HG02885 (cell line): ENCODE results near the gene MYEOV.

ENCODE experiments used
- ATAC-seq: cut with Tn5 transposase; IDR thresholded peaks from one replicate; pipeline ENCODE4 v1.9.1; 2021; ENCODE audit warnings: mild to moderate bottlenecking; ENCODE audit not compliant: unreplicated experiment, poor library complexity

MYEOV gene

DNA sequence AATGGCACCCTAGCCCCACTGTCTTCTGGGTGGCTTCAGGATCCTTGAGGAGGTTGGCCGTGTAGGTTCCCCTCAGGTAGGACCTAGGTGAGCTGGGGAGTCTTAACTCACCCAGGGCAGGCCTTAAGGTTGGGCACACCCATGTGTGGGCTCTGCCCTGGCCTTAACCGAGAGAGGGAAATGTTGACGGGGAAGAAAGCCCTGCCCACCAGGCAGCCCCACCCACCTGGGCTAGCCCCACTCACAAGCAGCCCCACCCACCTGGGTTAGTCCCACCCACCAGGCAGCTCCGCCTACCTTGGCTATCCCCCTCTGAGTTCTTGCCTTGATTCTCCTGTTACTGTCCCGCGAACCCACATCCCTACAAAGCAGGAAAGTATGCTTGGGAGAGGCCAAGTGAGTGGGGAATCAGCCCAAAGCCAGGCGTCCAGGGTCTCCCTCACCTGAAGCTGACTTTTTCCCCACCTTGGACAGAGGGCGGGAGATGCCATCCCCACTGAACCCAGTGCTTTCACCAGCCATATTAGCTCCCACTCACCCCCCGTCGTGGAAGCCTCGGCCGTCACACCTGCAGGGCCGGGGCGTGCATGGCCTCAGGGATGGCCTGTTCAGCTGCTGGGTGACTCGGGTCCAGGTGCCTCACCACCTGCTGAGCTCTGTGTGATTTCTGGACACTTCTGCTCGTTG, at the start of gene MYEOV:
MYEOV (plus strand) TSS at position 337 of the 687 bp plus-strand sequence. CDS start 1,200 bp downstream, outside the sequence.
- no peak for ATAC-seq

DNA sequence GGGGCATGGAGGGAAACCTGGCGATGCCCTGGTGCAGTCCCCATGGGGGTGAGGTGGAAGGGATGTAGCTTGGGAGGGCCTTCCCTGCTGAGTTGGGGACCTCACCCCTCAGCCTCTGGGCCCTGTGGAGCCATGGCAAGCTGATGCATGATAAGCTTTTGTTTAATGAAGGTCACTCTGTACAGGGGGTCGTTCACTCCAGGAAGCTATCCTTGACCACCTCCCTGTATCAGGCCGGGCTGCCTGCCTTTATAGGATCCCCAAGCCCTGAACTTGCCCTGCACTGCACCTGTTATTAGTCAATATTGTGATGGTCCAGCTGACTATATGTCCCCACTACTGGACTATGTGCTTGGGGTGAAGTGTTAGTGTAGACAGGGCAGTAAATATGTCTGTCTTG, 49.7 kb upstream of the MYEOV start:
- ATAC-seq, result no peak

DNA sequence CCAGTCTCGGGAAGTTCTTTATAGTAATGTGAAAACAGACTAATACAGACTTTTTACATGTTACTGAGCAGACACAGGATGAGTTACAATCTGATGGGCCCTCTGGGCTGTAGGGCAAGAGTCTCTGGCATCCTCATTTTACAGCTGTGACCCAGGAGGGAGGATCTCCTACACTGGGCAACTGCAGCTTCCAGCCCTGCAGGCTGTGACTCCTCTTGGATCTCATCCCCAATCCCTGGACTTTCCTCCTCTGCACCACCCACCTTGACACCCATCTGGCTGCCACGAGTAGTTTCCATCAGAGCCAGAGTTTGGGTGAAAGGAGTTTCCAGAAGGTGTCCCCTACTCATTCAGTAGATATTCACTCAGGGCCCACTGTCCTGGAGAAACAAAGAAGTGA, 48.9 kb upstream of the MYEOV start:
- no peak for ATAC-seq

DNA sequence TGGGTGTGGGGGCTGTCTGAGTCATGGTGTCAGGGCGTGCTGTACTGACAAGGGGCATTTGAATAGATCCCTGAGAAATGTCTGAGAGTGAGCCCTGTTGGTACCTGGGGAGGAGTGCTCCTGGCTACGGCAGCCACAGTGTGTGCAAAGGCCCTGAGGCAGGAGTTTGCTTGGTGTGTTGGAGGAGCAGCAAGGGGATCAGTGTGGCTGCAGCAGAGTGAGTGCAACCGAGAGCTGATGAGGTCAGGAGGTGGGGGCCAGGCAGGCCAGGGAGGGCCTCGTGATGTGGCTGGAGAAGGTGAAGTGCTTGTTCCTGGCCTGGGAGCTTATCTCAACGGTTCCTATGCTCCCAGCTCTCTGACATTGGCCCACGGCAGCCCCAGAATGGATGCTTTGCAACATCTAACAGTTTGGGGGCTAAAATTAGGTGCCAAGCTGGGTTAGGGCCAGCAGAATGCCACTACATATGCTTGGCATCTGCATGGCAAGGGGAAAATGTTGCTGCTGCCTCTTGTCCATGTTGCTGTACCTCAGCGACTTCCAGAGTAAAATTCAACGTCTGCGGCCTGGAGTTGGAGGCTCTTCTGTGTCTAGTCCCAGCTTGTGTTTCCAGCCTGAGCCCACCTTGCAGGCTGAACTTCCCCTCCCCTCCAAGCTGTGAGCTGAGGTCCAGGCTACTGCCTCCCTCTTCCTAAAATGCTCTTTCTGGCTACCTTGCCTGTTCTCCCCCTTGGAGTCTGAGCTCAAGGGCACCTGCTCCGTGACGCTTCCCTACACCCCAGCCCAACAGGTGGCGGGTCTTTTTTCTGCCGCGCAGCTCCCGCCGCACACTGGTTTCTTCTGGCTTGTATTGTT, 48.2 kb upstream of the MYEOV start:
- no peak for ATAC-seq

DNA sequence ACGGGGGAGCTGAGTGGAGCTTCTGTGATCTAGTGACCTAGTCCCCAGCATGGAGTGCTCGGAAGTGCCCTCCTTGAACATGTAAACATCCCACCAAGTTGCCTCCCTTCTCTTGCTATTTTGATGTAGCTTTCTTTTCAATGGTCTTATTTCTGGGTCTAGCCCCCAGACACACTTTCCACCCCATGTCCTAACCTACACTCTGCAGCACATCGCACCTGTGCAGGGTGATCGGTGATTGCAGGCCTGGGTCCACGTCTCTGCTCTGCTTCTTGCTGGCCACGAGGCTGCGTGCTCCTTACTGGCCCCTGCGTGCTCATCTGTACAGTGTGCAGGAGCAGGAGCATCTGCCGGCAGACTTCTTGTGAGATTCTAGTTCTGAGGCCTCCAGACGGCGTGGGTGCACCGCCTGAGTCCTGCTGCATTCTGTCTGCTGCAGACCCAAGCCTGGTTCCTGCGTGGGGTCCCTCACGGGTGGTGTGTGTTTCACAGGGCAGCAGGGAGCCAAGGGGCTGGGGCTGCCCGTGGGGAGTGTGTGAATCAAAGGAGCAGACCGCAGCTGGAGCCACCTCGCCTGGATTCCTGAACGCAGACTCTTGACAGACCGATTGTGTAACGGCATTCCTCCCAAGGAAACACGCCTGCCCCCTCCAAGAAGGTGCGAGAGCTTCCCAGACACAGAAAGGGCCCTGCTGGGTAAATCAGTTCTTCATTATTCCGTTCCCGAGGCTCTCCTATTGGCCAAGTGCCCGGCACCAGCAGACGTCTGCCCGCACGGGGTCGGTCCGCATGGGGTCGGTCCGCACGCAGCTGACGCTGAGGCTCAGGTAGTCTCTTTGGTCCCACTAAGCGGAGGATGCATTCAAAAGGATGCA, 44.4 kb upstream of the MYEOV start:
- ATAC-seq, result no peak

DNA sequence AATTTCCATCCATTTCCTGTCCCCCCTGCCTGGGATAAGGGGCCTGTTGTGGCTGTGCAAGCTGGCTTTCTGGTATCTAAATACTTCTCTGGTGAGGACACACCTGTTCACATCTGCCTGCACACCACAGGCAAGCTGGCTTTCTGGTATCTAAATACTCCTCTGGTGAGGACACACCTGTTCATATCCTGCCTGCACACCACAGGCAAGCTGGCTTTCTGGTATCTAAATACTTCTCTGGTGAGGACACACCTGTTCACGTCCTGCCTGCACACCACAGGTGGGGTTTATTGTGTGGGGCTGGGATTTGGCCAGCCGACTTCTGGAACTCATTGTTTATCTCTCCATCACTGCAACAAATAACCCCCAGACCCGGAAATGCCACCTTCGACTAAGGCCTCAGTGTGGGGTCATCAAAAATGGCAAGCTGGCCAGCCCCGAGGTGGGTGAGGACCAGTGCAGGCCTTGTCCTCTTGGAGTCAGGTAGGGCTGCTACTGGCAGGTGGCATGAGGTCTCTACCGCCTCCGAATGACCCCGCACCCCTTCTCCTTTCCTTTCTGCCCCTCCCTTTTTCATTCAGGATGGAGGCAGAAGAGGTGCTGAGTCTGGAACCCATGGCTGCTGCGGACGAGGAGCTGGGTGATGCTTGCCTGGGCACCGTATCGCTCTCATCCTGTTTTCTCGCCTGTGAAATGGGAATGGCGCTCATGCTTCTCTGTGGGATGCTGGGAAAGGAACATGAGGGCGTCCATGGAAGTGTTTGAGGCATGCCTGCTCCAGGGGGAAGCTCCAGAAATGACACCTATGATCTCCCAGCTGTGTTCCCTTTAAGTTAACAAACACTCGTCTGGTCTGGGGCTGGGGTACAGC, 43.5 kb upstream of the MYEOV start:
- no peak for ATAC-seq

DNA sequence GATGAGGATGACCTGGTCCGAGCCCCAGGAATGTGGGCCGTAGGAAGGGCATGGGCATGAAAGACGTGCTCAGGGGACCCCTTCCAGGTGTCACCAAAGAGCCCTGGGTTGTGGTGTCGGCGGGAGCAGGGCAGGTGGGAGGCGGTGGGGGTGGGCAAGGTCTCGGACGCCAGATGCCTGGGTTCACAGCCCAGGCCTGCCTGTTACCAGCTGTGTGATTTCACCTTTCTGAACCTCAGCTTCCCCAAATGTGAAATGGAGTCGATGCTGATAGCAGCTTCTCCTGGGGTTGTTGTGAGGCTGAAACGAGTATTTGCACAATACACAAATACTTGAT, 42.9 kb upstream of the MYEOV start:
- ATAC-seq, result no peak

DNA sequence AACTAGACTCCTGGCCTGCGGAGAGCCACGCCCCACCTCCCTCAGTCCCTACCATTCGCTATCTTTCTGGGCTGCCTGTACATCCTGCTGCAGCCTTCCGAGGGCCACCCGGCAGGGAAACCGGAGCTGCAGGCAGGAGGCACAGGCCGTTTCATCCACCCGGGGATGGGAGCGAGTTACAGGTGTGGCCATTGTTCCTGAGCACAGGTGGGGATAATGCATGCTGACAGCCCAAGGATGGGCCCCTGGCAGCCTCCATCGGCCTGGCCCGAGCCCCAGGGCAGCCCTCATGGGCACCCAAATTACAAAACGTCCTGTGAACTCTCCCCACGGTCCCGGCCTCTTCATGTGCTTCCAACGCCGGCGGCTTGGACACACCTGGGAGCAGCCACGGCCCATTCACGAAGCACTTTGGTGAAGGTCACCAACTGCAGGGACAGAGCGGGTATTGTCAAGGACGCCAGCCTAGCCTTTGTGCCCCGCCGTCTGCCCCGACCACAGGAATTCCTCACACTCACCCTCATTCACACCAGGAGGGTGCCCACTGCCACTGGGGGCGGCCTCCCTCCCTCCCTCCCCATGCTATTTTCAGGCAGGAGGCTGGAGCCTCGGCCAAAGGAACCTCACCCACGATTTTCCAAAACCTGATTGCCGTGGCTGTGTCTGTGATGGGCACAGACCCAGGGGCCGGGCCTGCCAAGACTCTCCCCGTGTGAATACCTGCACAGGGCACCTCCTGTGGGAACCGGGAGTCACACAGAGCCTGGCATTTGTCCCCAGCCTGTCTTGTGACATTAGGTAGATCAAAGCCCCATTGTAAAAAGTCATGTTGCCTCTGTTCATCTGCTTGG, 42.1 kb upstream of the MYEOV start:
- no peak for ATAC-seq

DNA sequence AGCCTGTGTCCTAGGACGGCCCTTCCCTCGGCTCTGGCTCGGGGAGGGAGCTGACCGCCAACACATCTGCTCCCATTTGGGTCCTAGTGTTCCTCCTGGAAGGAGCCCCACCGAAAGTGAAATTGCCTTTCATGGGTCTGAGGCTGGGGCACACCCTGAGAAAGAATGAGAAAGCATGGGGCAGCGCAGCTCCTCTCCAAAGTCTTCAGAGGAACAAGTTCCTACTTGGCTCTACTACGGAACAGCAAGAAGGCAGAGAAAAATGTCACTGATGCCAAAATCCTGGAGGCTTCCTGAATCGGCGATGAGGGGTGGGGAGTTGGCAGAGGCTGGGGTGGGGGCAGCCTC, 41.5 kb upstream of the MYEOV start:
- no peak for ATAC-seq

DNA sequence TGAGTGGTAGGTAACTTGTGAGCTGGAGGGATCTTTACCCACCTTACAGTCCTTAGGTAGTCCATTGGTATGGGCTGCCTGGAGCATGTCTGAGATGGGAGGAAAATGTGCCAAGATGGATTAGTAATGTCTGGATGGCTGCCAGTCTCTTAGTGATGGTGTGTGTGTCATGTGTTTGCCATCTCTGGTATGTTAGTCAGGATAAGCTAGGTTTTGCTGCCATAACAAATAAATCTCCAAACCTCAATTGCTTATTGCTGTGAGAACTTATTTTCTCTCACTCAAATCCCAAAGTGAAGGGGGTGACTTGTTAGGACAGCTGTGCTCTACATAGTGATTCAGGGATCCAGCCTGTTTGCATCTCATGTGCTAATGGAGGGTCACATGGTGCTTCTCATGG, 40.9 kb upstream of the MYEOV start:
- no peak for ATAC-seq

DNA sequence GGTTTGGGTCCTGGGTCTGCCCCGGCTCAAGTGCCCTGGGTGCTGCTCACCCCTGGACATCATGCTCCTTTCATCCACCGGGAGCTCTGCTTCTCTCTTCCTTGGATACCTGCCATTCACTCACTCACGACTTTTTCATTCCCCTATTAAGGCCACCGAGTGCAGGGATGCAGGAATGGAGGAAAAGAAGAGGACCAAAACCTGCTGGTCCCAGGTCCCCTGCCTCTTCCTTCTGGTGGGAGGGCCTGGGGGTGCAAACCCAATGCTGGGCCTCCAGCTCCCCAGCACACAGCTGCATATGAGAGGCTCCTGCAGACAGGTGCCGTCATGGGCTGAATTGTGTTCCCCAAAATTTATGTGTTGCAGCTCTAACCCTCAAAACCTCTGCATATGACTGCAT, 36.8 kb upstream of the MYEOV start:
- no peak for ATAC-seq

DNA sequence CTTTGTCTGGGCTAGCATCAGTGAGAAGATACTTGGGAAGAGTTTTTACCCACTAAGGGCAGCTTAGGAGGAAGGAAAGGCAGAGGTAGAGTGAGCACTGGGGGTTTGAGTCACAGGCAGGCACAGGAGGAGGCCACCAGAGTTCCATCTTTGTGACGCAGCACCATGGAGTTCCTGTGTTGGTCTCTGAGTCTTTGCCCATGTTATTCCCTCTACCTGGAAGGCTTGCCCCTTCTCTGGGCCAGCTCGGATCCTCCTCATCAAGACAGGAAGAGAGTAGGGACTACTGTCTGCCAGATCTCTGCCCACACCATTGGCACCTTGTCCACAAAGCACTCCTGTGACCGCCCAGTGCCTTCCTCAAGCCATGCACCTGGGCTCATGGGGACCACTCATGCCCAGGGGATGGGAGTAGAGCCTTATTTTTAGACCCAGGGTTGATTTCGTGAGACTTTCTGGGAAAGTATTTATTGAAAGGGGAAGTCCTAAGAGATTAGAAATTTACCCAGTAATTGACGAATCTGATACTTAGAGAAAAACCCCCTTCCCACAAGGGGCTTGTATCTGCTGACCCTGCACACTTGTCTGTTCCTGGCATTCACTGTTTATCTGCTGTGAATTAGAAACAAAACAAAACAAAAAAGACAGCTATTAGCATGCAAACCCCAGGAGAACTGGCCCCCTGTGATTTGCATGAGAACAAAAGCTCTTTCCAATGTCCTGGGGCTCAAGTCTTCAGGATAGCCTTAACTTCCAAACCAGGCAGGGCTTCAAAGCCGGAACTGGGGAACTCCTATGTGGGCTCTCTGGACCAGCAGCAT, 35.9 kb upstream of the MYEOV start:
- no peak for ATAC-seq

DNA sequence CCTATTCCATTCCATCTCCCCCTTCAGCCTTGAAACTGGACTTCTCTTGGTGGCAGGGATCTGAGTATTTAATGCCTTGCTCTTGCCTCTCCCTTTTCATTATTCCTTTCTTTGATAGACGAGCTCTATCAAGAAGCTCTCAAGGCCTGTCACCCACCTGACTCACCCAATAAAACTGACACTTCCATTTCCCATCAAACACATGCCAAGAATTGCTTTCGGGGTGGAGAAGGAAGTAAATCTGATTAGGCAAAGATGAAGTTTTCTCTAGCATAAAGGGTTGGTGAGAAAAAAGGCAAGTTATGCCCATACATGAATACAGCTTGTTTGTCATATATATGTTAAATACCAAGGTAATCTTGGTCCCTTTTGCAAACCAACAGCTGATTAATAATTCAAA, 34.9 kb upstream of the MYEOV start:
- no peak for ATAC-seq

DNA sequence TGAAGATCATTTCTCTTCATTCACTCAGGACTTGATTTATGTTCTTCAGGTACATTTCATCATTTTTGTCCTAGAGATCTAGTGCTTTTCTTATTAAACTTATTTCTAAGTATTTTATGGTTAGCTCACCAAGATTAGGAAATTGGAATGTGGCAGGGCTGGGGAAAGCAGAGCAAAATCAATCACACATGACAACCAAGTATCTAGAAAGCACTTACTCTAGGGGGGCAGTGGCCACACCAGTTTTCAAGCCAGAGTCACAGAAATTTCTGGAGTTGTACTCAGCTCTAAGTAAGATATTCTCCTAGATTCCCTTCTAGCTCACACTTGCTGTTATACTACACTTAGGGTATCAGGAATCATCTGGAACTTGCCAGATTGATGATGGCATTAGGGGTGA, 33.3 kb upstream of the MYEOV start:
- ATAC-seq, result no peak

DNA sequence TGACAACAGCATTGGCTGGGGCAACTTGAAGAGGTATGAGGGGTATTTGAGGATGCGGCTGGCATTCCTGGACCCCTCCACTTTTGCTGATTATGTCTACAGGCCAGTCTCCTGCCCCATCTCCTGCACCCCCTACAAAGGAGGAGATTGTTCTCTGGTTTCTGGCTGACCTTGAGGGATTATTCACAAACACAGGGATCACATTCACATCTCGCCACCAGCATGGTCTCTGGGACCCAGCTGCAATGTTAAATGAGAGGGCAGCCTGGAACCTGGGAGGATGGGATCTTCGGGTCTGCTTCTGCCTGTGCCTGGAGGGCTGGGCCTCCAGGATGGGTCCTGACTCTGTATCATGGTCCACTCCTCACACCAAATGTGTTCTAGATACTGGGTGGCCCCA, 32.8 kb upstream of the MYEOV start:
- ATAC-seq, result no peak

DNA sequence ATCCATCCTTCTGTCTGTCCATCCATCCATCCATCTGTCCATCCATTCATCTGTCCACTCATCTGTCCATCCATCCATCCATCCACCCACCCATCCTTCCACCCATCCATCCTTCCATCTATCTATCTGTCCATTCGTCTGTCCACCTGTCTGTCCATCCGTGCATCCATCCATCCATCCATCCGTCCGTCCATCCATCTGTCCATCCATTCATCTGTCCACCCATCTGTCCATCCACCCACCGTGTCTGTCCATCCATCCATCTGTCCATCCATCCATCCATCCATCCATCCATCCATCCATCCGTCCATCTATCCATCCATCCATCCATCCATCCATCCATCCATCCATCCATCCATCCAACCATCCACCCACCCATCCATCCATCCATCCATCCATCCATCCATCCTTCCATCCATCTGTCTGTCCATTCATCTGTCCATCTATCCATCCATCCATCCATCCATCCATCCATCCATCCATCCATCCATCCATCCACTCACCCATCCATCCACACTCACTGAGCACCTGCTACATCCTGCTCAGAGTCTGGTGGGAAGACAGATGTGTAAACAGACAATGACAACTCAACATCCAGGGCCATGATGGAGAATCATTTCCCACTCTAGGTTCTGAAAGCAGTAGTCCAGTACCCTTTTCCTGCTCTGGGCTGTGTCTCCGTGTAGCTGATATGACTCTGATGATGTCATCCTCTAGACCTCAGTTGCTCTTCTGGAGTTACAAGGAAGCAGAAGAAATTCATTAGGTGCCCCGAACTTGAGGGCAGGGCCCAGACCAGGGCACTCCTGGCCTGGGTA, 30.8 kb upstream of the MYEOV start:
- ATAC-seq, result no peak

DNA sequence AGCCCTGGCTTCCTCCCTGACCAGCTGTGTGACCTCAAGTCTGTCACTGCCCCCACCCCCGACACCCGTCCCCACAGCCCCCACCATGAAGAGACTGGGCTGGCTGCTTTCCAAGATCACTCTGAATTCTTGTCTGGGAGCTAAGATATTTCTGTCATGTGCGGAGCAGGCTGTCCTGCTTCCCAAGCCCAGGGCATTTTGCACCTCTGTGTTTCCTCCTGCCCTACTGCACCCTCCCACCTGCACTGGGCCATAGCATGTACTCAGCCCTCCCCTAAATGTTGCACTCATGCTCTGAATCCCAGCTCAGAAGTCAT, 30.3 kb upstream of the MYEOV start:
- no peak for ATAC-seq

DNA sequence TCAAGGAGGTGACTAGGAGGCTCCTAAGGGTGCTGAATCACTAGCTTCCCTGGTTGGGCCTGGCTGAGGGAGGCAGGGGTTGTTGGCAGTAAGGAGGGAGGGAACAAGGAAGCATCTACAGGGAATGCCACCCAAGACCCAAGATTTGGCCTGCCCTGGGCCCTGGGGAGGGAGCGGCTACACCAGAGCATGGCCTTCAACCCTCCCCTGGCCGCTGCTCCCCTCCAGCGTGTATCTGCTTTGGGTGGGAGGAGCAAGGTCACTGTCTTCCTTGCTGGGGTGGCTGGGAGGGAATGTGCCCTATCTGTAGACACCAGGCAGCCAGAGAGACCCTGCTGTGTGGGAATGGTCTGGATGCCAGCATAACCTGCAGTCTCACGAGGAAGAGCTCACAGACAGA, 29.5 kb upstream of the MYEOV start:
- ATAC-seq, result no peak
